Measurements from ENCODE around the gene B3GNT7. TPM values are rescaled to one million over a fixed set of nuclear protein-coding genes. Genes with fewer than 3 reads are reported as not detected.
"Not testable (repeated sequence)": the region's sequence is repeated elsewhere in the genome, so short reads cannot be mapped to it uniquely, and the experiment has no call there.

The B3GNT7 gene
- total RNA-seq, 4 donors from 2014 or later, result 3.0 to 5.7 (median 3.6) TPM

GRCh38 chr2:231373786-231374349 lies 21.6 kb upstream of the B3GNT7 start:
- no peak for ATAC-seq
- TF ChIP-seq POLR2A (IDR thresholded peaks at IDR 0.05), result no peak
- no peak for TF ChIP-seq EP300 (IDR thresholded peaks at IDR 0.05)
- TF ChIP-seq POLR2AphosphoS5 (IDR thresholded peaks at IDR 0.05), result no peak
- TF ChIP-seq CTCF (IDR thresholded peaks at IDR 0.05), result no peak
- Histone ChIP-seq H3K27ac (no peak overlapping the region), H3K36me3 (peaks cover 0 to 37% of the 10 kb centered on the region in 2 donors), H3K27me3 (no peaks in the 10 kb centered on the region), H3K9me3 (no peaks in the 10 kb centered on the region), H3K4me3 (no peak overlapping the region), H3K4me1 (no peaks in the 10 kb centered on the region)
- WGBS, 2 donors (ENCODE audit: low coverage in 1 of 2), result 85 to 98% methylated on average over 2 to 5 of the region's 9 CpGs

- H3K27ac ChIP-seq, result no peak overlapping the region
- no peaks in the 10 kb centered on the region for H3K9me3 ChIP-seq
- peaks cover 0 to 32% of the 10 kb centered on the region in 2 donors for H3K36me3 ChIP-seq
- TF ChIP-seq POLR2AphosphoS5 (IDR thresholded peaks at IDR 0.05), result no peak
- TF ChIP-seq EP300 (IDR thresholded peaks at IDR 0.05), result no peak
- TF ChIP-seq CTCF (IDR thresholded peaks at IDR 0.05), result no peak
- no peak for TF ChIP-seq POLR2A (IDR thresholded peaks at IDR 0.05)
- 93 to 100% methylated on average over 2 of the region's 2 CpGs for WGBS, 2 donors (ENCODE audit: low coverage in 1 of 2)
- no peak overlapping the region for H3K4me3 ChIP-seq
- H3K27me3 ChIP-seq, result no peaks in the 10 kb centered on the region
- H3K4me1 ChIP-seq, result no peaks in the 10 kb centered on the region
- no peak for ATAC-seq
Measured at GRCh38 chr2:231374771-231375170, 20.7 kb upstream of the B3GNT7 start.

GRCh38 chr2:231375994-231376615 lies 19.4 kb upstream of the B3GNT7 start:
- H3K4me3 ChIP-seq, H3K9me3 ChIP-seq, H3K4me1 ChIP-seq, ATAC-seq, H3K27me3 ChIP-seq, H3K27ac ChIP-seq: not testable (repeated sequence)
- 38 to 68% methylated on average over 6 to 8 of the region's 11 CpGs for WGBS, 2 donors (ENCODE audit: low coverage in 1 of 2)
- peaks cover 0 to 19% of the 10 kb centered on the region in 2 donors for H3K36me3 ChIP-seq

- H3K9me3 ChIP-seq, result no peaks in the 10 kb centered on the region
- WGBS, 2 donors (ENCODE audit: low coverage in 1 of 2), result 70 to 76% methylated on average over 3 to 5 of the region's 8 CpGs
- no peak for TF ChIP-seq POLR2AphosphoS5 (IDR thresholded peaks at IDR 0.05)
Measured at GRCh38 chr2:231376857-231377256, 18.7 kb upstream of the B3GNT7 start.

GRCh38 chr2:231378026-231378722 lies 17.3 kb upstream of the B3GNT7 start:
- Histone ChIP-seq H3K4me3 (no peak overlapping the region), H3K27ac (no peak overlapping the region), H3K4me1 (no peaks in the 10 kb centered on the region), H3K36me3 (peaks cover 0 to 5% of the 10 kb centered on the region in 2 donors), H3K9me3 (no peaks in the 10 kb centered on the region), H3K27me3 (no peaks in the 10 kb centered on the region)
- 46 to 73% methylated on average over 5 to 6 of the region's 13 CpGs for WGBS, 2 donors (ENCODE audit: low coverage in 1 of 2)
- no peak for ATAC-seq
- TF ChIP-seq CTCF (IDR thresholded peaks at IDR 0.05) (no peak), POLR2AphosphoS5 (IDR thresholded peaks at IDR 0.05) (no peak), POLR2A (IDR thresholded peaks at IDR 0.05) (no peak), EP300 (IDR thresholded peaks at IDR 0.05) (no peak)

More at GRCh38 chr2:231376857-231377256, 18.7 kb upstream of the B3GNT7 start:
- no peak overlapping the region for H3K27ac ChIP-seq
- no peaks in the 10 kb centered on the region for H3K27me3 ChIP-seq
- no peak for ATAC-seq
- peaks cover 0 to 11% of the 10 kb centered on the region in 2 donors for H3K36me3 ChIP-seq
- no peak overlapping the region for H3K4me3 ChIP-seq
- H3K4me1 ChIP-seq, result no peaks in the 10 kb centered on the region
